GM19438 (cell line): Measurements from ENCODE around the gene AGXT.

Source experiments
- ATAC-seq: cut with Tn5 transposase; IDR thresholded peaks from one replicate; pipeline ENCODE4 v1.9.1; 2021; ENCODE audit warnings: low read depth; ENCODE audit not compliant: unreplicated experiment

The AGXT gene

GRCh38 chr2:240865391-240865790 lies 3.2 kb upstream of the AGXT start:
- ATAC-seq: no peak

GRCh38 chr2:240869109-240869955 lies 708 bp downstream of the AGXT start:
- ATAC-seq: no peak

GRCh38 chr2:240869956-240870875 lies 1.6 kb downstream of the AGXT start:
- ATAC-seq: no peak

- ATAC-seq: no peak
Measured at GRCh38 chr2:240871071-240871958, 2.7 kb downstream of the AGXT start.

- no peak for ATAC-seq
Measured at GRCh38 chr2:240872317-240873097, 3.9 kb downstream of the AGXT start.

- no peak for ATAC-seq
Measured at GRCh38 chr2:240873098-240873788, 4.6 kb downstream of the AGXT start.

GRCh38 chr2:240873805-240874714 lies 5.4 kb downstream of the AGXT start:
- ATAC-seq: no peak

- ATAC-seq: no peak
Measured at GRCh38 chr2:240874715-240875227, 6.1 kb downstream of the AGXT start.

GRCh38 chr2:240875228-240876034 lies 6.8 kb downstream of the AGXT start:
- ATAC-seq: no peak

- ATAC-seq: no peak
Measured at GRCh38 chr2:240876035-240876474, 7.4 kb downstream of the AGXT start.

GRCh38 chr2:240876475-240877251 lies 8.0 kb downstream of the AGXT start:
- ATAC-seq: no peak

GRCh38 chr2:240877460-240878340 lies 9.1 kb downstream of the AGXT start:
- ATAC-seq: no peak

- no peak for ATAC-seq
Measured at GRCh38 chr2:240878341-240878936, 9.8 kb downstream of the AGXT start.

- no peak for ATAC-seq
Measured at GRCh38 chr2:240879105-240879504, 10.5 kb downstream of the AGXT start.

- no peak for ATAC-seq
Measured at GRCh38 chr2:240881913-240882312, 13.3 kb downstream of the AGXT start.
